Brain microvascular endothelial cell (primary cell): Measurements from ENCODE around the gene ZMYND8.
A peak's percentile ranks its signal among the peaks of the same experiment; 100 is the strongest.

Experiments
- DNase-seq: peaks from one replicate; pipeline ENCODE4 v3.0.0-alpha.2; 2020
- H3K27ac ChIP-seq: fragments of 250-450 bp; sonication (Bioruptor Pico); 2 replicates; pipeline ENCODE4 v1.5.1; 2020; ENCODE audit warnings: mild to moderate bottlenecking, moderate library complexity
- H3K27me3 ChIP-seq: fragments of 250-450 bp; sonication (Bioruptor Pico); replicated peaks from 2 replicates; pipeline ENCODE4 v1.5.1; 2020; ENCODE audit warnings: mild to moderate bottlenecking
- H3K36me3 ChIP-seq: fragments of 250-450 bp; sonication (Bioruptor Pico); replicated peaks from 2 replicates; pipeline ENCODE4 v1.5.1; 2020; ENCODE audit warnings: mild to moderate bottlenecking
- H3K4me3 ChIP-seq: 2 replicates; pipeline ENCODE4 v1.5.1; 2011; ENCODE audit warnings: low read depth, mild to moderate bottlenecking, control low read depth, low read length, moderate library complexity
- CTCF ChIP-seq: IDR thresholded peaks from 2 replicates; pipeline ENCODE4 v1.5.1; 2011; ENCODE audit warnings: low read depth, mild to moderate bottlenecking, moderate library complexity, low read length, control low read depth, inconsistent platforms; ENCODE audit errors: missing control alignments
- in situ Hi-C: cut with HindIII; loops from 2 replicates; pipeline ENCODE4 v1.10.0; 2017; ENCODE audit warnings: low sequenced_read_pairs, low pct_ligation_motif_present

ZMYND8 gene

GRCh38 chr20:47351643-47352331 is 4.7 kb downstream of the ZMYND8 start:
- Histone ChIP-seq H3K27ac (peak overlapping the region; percentile 92), H3K4me3 (no peak overlapping the region), H3K36me3 (peaks cover 17% of the 10 kb centered on the region), H3K27me3 (no peaks in the 10 kb centered on the region)
- DNase-seq: no peak
- TF ChIP-seq CTCF: no peak
- in situ Hi-C loops: no loop called here

- no peak for TF ChIP-seq CTCF
- no peak for DNase-seq
- in situ Hi-C loops: no loop called here
- H3K4me3 ChIP-seq: no peak overlapping the region
- H3K36me3 ChIP-seq: peaks cover 22% of the 10 kb centered on the region
- no peaks in the 10 kb centered on the region for H3K27me3 ChIP-seq
- peak overlapping the region; percentile 92 for H3K27ac ChIP-seq
These were observed 5.6 kb downstream of the ZMYND8 start for GRCh38 chr20:47350691-47351545.

- Histone ChIP-seq H3K27me3 (no peaks in the 10 kb centered on the region), H3K36me3 (peaks cover 24% of the 10 kb centered on the region), H3K27ac (peak overlapping the region; percentile 92), H3K4me3 (no peak overlapping the region)
- TF ChIP-seq CTCF: no peak
- in situ Hi-C loops: no loop called here
- DNase-seq: no peak
These were observed 6.3 kb downstream of the ZMYND8 start for GRCh38 chr20:47350181-47350550.

- in situ Hi-C loops: no loop called here
- H3K4me3 ChIP-seq: no peak overlapping the region
These were observed 6.9 kb downstream of the ZMYND8 start for GRCh38 chr20:47349365-47350180.

More at GRCh38 chr20:47349365-47350180, 6.9 kb downstream of the ZMYND8 start:
- no peak for TF ChIP-seq CTCF
- Histone ChIP-seq H3K27me3 (no peaks in the 10 kb centered on the region), H3K27ac (peak overlapping the region; percentile 70), H3K36me3 (peaks cover 26% of the 10 kb centered on the region)
- no peak for DNase-seq
